GM12892 (cell line): ENCODE data around the gene FAM236D. TPM values are rescaled to one million over a fixed set of nuclear protein-coding genes. Genes with fewer than 3 reads are reported as not detected.
"Not testable (repeated sequence)": the region's sequence is repeated elsewhere in the genome, so short reads cannot be mapped to it uniquely, and the experiment has no call there.

ENCODE experiments used
- DNase-seq: peaks from one replicate; pipeline ENCODE4 v3.0.0; 2011; ENCODE audit not compliant: insufficient read length
- FAIRE-seq: peaks from 2 replicates; lab custom pipeline; 2011; peaks lifted over from hg19 to GRCh38; lab: Jason Lieb, UNC
- polyA plus RNA-seq: library from polyadenylated mRNA; unstranded; fragments of >200 nt; gene quantifications from one replicate; pipeline ENCODE4 v1.2.1, GENCODE V29; 2012; ENCODE audit warnings: missing spikeins, inconsistent platforms; ENCODE audit not compliant: missing spikeins

FAM236D gene
- not detected for polyA plus RNA-seq

DNA sequence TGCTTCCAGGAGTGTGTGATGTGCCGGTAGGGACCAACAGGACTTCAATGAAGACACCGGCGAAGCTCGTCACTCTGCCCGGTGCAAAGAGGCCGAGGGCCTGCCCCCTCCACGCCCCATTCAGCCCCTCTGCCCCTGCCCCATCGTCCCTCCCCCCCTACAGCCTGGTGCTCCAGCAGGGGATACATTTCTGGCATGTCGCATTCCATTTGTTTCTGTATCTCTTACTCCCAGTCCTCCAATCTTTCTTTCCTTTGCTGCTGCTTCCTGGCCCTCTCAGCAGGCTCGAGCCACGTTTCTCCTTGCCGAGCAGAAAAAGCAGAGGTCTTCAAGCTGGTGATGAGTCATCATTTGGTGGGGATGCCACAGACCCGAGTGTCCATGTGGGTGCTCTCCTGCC is at the start of gene FAM236D:
Gene FAM236D (minus strand): TSS at position 101 of the 400 bp plus-strand sequence. CDS start 100 bp downstream, at position 1.
- DNase-seq, result not testable (repeated sequence)
- FAIRE-seq, result peak; percentile 84

DNA sequence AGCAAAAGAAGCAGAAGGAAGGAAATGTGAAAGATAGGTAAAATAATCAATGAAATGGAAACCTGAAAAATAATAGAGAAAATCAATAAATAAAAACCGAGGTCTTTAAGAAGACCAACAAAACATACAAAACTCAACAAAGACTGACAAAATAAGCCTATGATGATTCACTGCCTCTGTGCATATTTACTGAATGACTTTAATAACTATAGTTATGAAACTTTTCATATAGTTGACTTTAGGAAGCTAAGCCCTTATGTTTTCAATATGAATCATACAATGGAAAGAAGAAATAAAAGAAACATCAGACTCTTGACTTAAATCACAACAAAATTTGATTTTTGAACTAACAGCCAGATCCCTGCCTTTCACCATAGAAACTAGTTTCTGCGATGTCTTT is 29.5 kb upstream of the FAM236D start:
- DNase-seq, FAIRE-seq: not testable (repeated sequence)

DNA sequence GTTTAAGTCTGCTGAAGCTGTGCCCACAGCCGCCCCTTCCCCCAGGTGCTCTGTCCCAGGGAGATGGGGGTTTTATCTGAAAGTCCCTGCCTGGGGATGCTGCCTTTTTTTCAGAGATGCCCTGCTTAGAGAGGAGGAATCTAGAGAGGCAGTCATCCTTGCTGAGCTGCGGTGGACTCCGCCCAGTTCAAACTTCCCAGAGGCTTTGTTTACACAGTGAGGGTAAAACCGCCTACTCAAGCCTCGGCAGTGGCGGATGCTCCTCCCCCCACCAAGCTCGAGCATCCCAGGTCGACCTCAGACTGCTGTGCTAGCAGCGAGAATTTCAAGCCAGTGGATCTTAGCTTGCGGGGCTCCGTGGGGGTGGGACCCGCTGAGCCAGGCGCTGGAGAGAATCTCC is 22.7 kb upstream of the FAM236D start:
- not testable (repeated sequence) for DNase-seq, FAIRE-seq

DNA sequence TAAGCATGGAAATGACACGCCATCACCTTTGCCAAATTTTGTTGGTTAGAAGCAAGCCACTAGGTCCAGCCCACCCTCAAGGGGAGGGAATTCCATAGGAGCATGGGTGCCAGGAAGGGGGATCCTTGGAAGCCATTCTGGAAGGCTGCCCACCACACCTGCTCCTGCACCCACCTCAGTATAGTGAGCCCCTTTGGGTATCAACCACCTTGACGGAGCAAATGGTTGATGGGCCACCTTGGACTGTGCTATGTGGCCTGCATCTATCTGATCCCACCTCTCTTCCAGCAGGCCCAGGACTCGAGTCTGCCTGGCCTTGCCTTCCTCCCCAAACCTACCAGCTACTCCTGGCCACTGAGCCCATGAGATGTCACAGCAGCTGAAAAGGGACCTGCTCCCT is 17.6 kb downstream of the FAM236D start:
- DNase-seq, FAIRE-seq: not testable (repeated sequence)

DNA sequence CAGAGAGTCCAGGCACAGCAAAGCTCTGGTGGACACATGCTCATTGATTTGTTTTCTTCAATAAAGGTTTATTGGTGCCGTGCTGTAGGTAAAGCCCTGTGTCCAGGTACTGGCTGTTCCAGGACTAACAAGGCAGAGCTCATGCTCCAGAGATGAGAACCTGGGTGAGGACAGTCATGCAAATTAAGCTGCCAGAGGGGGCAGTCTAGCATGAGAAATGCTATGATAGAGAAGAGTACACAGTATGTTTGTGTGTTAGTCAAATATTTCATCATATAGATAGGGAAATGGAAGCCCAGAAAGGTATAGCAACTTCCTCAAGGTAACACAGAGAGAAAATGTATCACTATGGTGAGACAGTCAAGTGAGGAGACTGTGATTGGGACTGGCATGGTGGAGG is 19.9 kb downstream of the FAM236D start:
- DNase-seq, result not testable (repeated sequence)
- FAIRE-seq, result peak; percentile 65

DNA sequence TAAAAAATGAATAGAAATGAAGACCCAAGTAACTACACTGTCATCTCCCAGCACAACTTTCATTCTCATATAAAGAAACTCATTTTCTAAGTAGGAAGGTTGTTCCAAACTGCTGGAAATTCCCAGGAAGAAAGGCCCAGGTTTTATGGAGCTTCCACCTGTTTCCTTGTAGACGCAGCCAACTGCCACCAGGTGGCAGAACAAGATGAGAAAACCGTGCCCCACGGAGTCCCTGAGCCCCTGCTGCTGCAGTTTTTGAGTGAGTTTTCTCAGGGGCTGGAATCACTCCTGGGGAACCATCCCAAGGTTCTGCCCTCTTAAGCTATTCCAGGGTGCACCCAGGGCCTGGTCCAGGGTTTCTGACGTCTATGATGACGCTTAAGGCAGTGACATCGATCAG is 24.0 kb downstream of the FAM236D start:
- FAIRE-seq, result not testable (repeated sequence)

DNA sequence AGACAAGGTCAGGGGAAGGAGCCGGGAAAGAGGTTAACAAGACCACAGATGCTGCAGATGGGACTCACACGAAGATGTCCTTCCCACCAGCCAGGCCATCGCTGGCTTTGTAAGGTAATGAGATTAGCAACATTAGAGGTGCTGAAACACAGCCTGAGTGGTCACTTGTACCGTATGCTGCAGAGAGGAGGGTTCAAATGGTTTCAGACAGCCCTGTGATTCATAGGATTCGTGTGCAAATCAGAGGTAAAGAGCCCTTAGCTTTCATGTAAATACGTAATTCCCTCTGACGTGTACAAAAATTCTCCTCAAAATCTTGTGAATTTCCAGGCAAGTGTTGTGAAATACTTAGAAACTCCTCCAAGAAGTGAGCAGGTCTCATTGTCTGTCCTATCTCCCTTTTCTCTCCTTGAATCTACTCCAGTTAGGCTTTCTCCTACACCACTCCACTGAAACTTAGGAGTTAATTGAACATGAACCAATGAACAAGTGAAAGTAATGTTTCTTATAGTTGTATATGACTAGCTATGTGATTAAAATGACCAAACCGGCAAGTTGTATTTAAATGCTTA is 24.6 kb downstream of the FAM236D start:
- FAIRE-seq, DNase-seq: not testable (repeated sequence)

More for the DNA sequence above, 24.0 kb downstream of the FAM236D start:
- DNase-seq, result not testable (repeated sequence)

DNA sequence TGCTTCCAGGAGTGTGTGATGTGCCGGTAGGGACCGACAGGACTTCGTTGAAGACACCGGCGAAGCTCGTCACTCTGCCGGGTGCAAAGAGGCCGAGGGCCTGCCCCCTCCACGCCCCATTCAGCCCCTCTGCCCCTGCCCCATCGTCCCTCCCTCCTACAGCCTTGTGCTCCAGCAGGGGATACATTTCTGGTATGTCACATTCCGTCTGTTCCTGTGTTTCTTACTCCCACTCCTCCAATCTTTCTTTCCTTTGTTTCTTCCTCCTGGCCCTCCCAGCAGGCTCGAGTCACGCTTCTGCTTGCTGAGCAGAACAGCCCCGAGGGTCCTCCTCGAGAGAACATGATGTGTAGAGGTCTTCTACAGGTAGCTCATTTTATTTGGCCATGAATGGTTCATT is 25.4 kb downstream of the FAM236D start, which contains the start of gene FAM236B:
Gene FAM236B (minus strand): TSS at position 101 of the 400 bp plus-strand sequence. CDS start 100 bp downstream, at position 1.
- not testable (repeated sequence) for DNase-seq, FAIRE-seq

DNA sequence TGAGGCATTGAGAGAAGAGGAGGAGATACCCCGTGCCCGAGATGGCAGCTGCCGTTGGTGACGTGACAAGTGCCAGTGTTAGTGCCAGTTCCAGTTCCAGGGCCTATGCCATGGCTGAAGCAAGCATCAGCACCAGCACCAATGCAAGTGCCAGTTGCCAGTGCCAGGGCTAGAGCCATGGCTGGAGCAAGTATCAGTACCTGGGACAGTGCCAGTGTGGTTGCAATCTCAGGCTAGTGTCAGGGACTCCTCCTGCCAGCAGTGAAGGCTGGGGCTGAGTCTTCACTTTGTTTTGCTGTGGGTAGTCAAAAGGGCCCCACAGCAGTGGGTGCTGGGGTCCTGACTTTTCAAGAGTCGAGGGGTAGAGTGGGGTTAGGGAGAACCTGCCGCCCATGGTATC is 29.9 kb downstream of the FAM236D start:
- FAIRE-seq, DNase-seq: not testable (repeated sequence)

DNA sequence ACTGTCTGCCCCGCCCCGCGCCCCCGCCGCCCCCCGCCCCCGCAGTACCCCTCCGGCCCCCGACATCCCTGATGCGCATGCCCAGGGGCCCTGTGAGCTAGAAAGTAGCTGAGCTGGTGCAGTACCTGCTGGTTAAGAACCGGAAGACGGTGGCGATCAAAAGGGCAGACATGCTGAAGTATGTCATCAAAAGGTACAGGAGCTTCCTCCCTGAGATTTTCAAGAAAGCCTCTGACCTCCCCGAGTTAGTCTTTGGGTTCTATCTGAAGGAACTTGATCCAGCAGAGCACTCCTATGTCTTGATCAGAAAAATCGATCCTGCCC is 30.6 kb downstream of the FAM236D start:
- FAIRE-seq, DNase-seq: not testable (repeated sequence)

DNA sequence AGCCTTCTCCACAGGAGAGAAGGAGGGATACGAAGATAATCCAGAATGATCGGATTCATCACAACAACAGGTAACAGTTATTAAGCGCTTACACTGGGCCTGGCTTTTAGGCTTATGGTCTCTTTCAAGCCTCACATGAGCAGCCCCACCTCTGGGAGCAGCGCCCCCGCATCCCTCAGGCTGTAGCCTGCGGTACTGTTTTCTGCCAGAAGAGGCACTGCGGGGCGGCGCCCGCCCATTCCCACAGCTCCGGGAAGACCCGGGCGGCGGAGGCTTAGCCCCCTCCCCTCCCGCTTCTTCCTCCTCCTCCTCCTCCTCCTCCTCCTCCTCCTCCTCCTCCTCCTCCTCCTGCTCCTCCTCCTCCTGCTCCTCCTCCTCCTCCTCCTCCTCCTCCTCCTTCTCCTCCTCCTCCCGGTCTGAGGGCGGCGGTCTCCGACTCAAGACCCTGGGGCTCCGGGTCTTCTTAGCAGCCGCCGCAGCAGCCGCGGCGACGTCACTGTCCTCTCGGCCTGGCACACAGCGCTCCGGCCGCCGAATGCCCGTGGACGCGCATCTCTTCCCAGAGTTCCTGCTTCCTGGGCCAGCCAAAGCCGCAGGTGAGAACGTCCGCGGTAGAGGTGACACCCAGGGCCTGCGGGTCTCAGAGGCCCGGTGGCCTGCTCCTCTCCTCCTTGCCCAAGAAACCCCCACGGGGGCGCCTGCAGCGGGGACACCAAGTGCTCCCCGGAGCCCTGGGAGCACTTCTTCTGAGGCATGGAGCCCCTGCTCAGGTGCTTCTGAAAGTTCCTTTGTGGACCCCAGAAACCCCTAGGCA is 31.1 kb downstream of the FAM236D start, which contains the start of gene DMRTC1B:
Gene DMRTC1B (plus strand): TSS at position 238 of the 814 bp plus-strand sequence. CDS start 68,246 bp downstream, outside the sequence.
- FAIRE-seq, result peak; percentile 70
- not testable (repeated sequence) for DNase-seq

DNA sequence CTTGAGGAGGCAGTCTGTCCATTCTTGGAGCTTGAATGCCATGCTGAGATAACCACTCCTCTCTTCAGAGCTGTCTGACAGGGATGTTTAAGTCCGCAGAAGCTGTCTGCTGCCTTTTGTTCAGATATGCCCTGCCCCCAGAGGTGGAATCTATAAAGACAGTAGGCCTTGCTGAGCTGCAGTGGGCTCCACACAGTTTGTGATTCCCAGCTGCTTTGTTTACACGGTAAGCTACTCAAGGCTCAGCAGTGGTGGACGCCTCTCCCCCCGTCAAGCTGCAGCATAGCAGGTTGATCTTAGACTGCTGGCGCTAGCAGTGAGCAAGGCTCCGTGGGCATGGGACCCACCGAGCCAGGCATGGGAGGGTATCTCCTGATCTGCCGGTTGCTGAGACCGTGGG is 47.6 kb downstream of the FAM236D start:
- FAIRE-seq, DNase-seq: not testable (repeated sequence)
